K562 (cell line): ENCODE data around the gene CRYBG3. TPM values are rescaled to one million over a fixed set of nuclear protein-coding genes. Genes with fewer than 3 reads are reported as not detected.

ENCODE experiments used
- ATAC-seq: fragments of 200-7000 bp; cut with Tn5 transposase; 3 replicates; pipeline ENCODE4 v1.9.1; 2020; ENCODE audit warnings: moderate library complexity
- BruUV-seq: library from RNA; stranded (reverse); fragments of 400-500 nt; replicated peaks from 2 replicates; lab custom pipeline; 2021; lab: Mats Ljungman, UMichigan
- CTCF ChIA-PET: fragments of 300-600 bp; formaldehyde crosslinking; extraction: SDS; loops from one replicate; lab custom pipeline; 2021; ENCODE audit warnings: low intra/inter-chr PET ratio; lab: Yijun Ruan, JAX
- POLR2A ChIA-PET: fragments of 300-600, 350-650 bp; sonication (Branson Sonifier 250); formaldehyde crosslinking; extraction: SDS; loops from one replicate; lab custom pipeline; 2021; ENCODE audit warnings: antibody characterized with exemption, inconsistent platforms; lab: Yijun Ruan, JAX
- DNase-seq, 4 experiments: peaks; one replicate each; pipeline versions ENCODE4 v3.0.0 to v3.0.0-alpha.2; 2011 to 2018; ENCODE audit warnings: low spot score in 3 of 4, mixed read lengths in 3 of 4; ENCODE audit errors: extremely low read depth in 1 of 4
- FAIRE-seq: peaks from 2 replicates; lab custom pipeline; 2011; peaks lifted over from hg19 to GRCh38; lab: Jason Lieb, UNC
- H2AFZ ChIP-seq: 2 replicates; pipeline ENCODE4 v1.6.0; 2011; ENCODE audit warnings: low read depth, low read length, control low read depth, inconsistent platforms
- H3K27ac ChIP-seq: fragments of 200-600 bp; 3 replicates; pipeline ENCODE4 v1.8.0; 2011; ENCODE audit warnings: low read depth, mild to moderate bottlenecking, control low read depth, inconsistent platforms, low read length, moderate library complexity, mixed read lengths; ENCODE audit errors: extremely low read depth
- H3K27me3 ChIP-seq, 2 experiments: fragments of 300-600 bp in 1 of 2; 2 replicates in 1 of 2; 3 replicates in 1 of 2; pipeline versions ENCODE4 v1.6.0 to v1.8.0; 2011; ENCODE audit warnings: inconsistent platforms in 2 of 2, low read length in 2 of 2, mild to moderate bottlenecking in 1 of 2, mixed read lengths in 1 of 2, moderate library complexity in 1 of 2; ENCODE audit not compliant: control insufficient read depth in 2 of 2, insufficient read depth in 2 of 2
- H3K36me3 ChIP-seq: fragments of 300-600 bp; 3 replicates; pipeline ENCODE4 v1.8.0; 2011; ENCODE audit warnings: mild to moderate bottlenecking, low read length, inconsistent platforms; ENCODE audit not compliant: control insufficient read depth, insufficient read depth
- H3K4me1 ChIP-seq, 2 experiments: fragments of 200-600 bp in 1 of 2; replicated peaks in 1 of 2; 2 replicates in 1 of 2; 3 replicates in 1 of 2; pipeline versions ENCODE4 v1.5.1 to v1.8.0; 2011; ENCODE audit warnings: inconsistent platforms in 2 of 2, low read length in 2 of 2, mild to moderate bottlenecking in 1 of 2, mixed read lengths in 1 of 2, moderate library complexity in 1 of 2; ENCODE audit not compliant: control insufficient read depth in 2 of 2, insufficient read depth in 2 of 2
- H3K4me2 ChIP-seq: 2 replicates; pipeline ENCODE4 v1.6.1; 2011; ENCODE audit warnings: low read length, control low read depth, inconsistent platforms, mixed read lengths; ENCODE audit not compliant: insufficient read depth
- H3K4me3 ChIP-seq: fragments of 200-600 bp; sonication (generic), shearing (Covaris generic); 2 replicates; pipeline ENCODE4 v1.5.1; 2016; ENCODE audit warnings: control low read depth, inconsistent platforms
- H3K79me2 ChIP-seq: fragments of 200-600 bp; 3 replicates; pipeline ENCODE4 v1.8.0; 2011; ENCODE audit warnings: low read length, inconsistent platforms; ENCODE audit not compliant: control insufficient read depth, insufficient read depth
- H3K9ac ChIP-seq, 2 experiments: 2 replicates each; pipeline versions ENCODE4 v1.6.0 to v1.6.1; 2011; ENCODE audit warnings: low read depth in 2 of 2, low read length in 2 of 2, control low read depth in 1 of 2, inconsistent platforms in 1 of 2, mild to moderate bottlenecking in 1 of 2, mixed read lengths in 1 of 2; ENCODE audit not compliant: insufficient read depth in 1 of 2
- H3K9me1 ChIP-seq: one replicate; pipeline ENCODE4 v1.6.0; 2011; ENCODE audit warnings: inconsistent platforms, mild to moderate bottlenecking, low read length, moderate library complexity; ENCODE audit not compliant: control insufficient read depth, insufficient read depth
- H3K9me3 ChIP-seq: replicated peaks from 2 replicates; pipeline ENCODE4 v1.5.1; 2011; ENCODE audit warnings: low read depth, low read length, inconsistent platforms; ENCODE audit not compliant: control insufficient read depth, insufficient read depth
- H4K20me1 ChIP-seq: replicated peaks from 2 replicates; pipeline ENCODE4 v1.6.1; 2011; ENCODE audit warnings: low read length, inconsistent platforms, mixed read lengths; ENCODE audit not compliant: control insufficient read depth, insufficient read depth
- HDAC1 ChIP-seq, 2 experiments: fragments of 450-650 bp; IDR thresholded peaks; 2 replicates each; pipeline ENCODE4 v1.6.1; 2016 to 2017; ENCODE audit warnings: inconsistent platforms in 1 of 2, mild to moderate bottlenecking in 1 of 2, moderate library complexity in 1 of 2
- KAT8 ChIP-seq: fragments of 450-650 bp; IDR thresholded peaks from 2 replicates; pipeline ENCODE4 v1.6.1; 2016; ENCODE audit warnings: low read depth, mild to moderate bottlenecking
- MED1 ChIP-seq: sonication (generic); formaldehyde crosslinking; IDR thresholded peaks from 2 replicates; pipeline ENCODE4 v1.8.1; 2023; ENCODE audit warnings: missing genetic modification reagents, borderline replicate concordance
- MTA2 ChIP-seq: fragments of 450-650 bp; IDR thresholded peaks from 2 replicates; pipeline ENCODE4 v1.6.1; 2016; ENCODE audit warnings: low read depth
- POLR2H ChIP-seq: IDR thresholded peaks from 2 replicates; pipeline ENCODE4 v1.6.1; 2016; ENCODE audit warnings: missing genetic modification characterization, low read depth, mild to moderate bottlenecking, control low read depth, missing compliant biosample characterization, moderate library complexity
- RAD51 ChIP-seq: fragments of 450-650 bp; IDR thresholded peaks from 2 replicates; pipeline ENCODE4 v1.7.1; 2016; ENCODE audit warnings: low read depth, mild to moderate bottlenecking, borderline replicate concordance
- XRCC5 ChIP-seq: fragments of 200-400 bp; formaldehyde crosslinking; IDR thresholded peaks from 2 replicates; pipeline ENCODE4 v1.6.1; 2017; ENCODE audit warnings: low read depth, mild to moderate bottlenecking, low read length
- ZNF551 ChIP-seq: fragments of 250-450 bp; sonication (Bioruptor Pico); IDR thresholded peaks from 2 replicates; pipeline ENCODE4 v1.5.0; 2021; ENCODE audit warnings: mild to moderate bottlenecking, moderate library complexity
- ZNF79 ChIP-seq: fragments of 250-450 bp; sonication (Bioruptor Pico); IDR thresholded peaks from 2 replicates; pipeline ENCODE4 v1.4.0; 2020; ENCODE audit warnings: low read depth, mild to moderate bottlenecking, moderate library complexity
- WGBS: fragments of 100-300 bp; shearing (Covaris generic); methylation state at CpG from one replicate; pipeline ENCODE4 v1.1.6; 2016; ENCODE audit warnings: low coverage, mixed read lengths; ENCODE audit not compliant: insufficient coverage; ENCODE audit errors: missing lambda C conversion rate; 5-methylcytosine and 5-hydroxymethylcytosine counted together
- in situ Hi-C: fragments of 300-500 bp; cut with MboI; formaldehyde crosslinking; loops from 4 replicates; pipeline ENCODE4 v1.15.0; 2018; ENCODE audit warnings: inconsistent platforms, mixed read lengths
- intact Hi-C: fragments of 100-400 bp; cut with micrococcal nuclease; formaldehyde crosslinking; loops from 2 replicates; pipeline ENCODE4 v1.14.2; 2022
- polyA plus RNA-seq, 8 experiments: library from polyadenylated mRNA; depleted of rRNA in 4 of 8; stranded (reverse) in 5 of 8; unstranded in 3 of 8; fragments of >200 nt; fragmentation: Nextera tagmentation in 2 of 8; fragmentation: Illumina TruSeq in 1 of 8; extraction: Ambion mirVana in 2 of 8; extraction: Trizol in 1 of 8; gene quantifications; 2 replicates each; pipeline versions ENCODE4 v1.2.1 to v1.2.3, GENCODE V29; 2011 to 2014; ENCODE audit warnings: inconsistent platforms in 1 of 8, missing spikeins in 1 of 8
- total RNA-seq, 7 experiments: library from RNA; depleted of rRNA in 6 of 7; stranded (reverse); fragments of >200 nt in 6 of 7; fragmentation: Illumina TruSeq in 2 of 7; extraction: Trizol in 2 of 7; gene quantifications; 2 replicates each; pipeline versions ENCODE4 v1.2.1 to v1.2.3, GENCODE V29; 2011 to 2021; ENCODE audit warnings: low replicate concordance in 1 of 7

The CRYBG3 gene
- total and polyA plus RNA-seq, 9 of the 15 experiments (the other 6 are each of a cell fraction or from before 2014, with no cell fraction given): 0.08 to 0.72 (median 0.18) TPM

GRCh38 chr3:97990624-97991292 is 168.9 kb downstream of the CRYBG3 start:
- Histone ChIP-seq H3K4me1 (no peaks in the 10 kb centered on the region), H3K4me3 (no peak overlapping the region), H3K4me2 (no peak overlapping the region), H3K36me3 (no peaks in the 10 kb centered on the region), H3K27me3 (no peaks in the 10 kb centered on the region), H3K9me3 (no peaks in the 10 kb centered on the region), H3K9ac (no peak overlapping the region), H3K27ac (no peak overlapping the region), H3K79me2 (no peaks in the 10 kb centered on the region), H2AFZ (no peak overlapping the region), H3K9me1 (no peaks in the 10 kb centered on the region), H4K20me1 (no peaks in the 10 kb centered on the region)
- ATAC-seq (no peak), DNase-seq (no peak), FAIRE-seq (no peak)
- no TSS peak for BruUV-seq
- CTCF ChIA-PET: interaction anchor here (0.6 kb wide), 1 partner anchor 37 kb away, joined by 3 read pairs; no protein-coding TSS in a partner anchor
- TF ChIP-seq MED1 (CRISPR knock-in tag) (no peak), HDAC1 (IDR thresholded peaks at IDR 0.05) (no peak), ZNF79 (no peak), KAT8 (no peak), RAD51 (no peak)
- intact Hi-C loops (no loop called here), in situ Hi-C loops (no loop called here)
- POLR2A ChIA-PET: no interaction called here
- WGBS: 3% methylated on average over 2 of the region's 2 CpGs

DNA sequence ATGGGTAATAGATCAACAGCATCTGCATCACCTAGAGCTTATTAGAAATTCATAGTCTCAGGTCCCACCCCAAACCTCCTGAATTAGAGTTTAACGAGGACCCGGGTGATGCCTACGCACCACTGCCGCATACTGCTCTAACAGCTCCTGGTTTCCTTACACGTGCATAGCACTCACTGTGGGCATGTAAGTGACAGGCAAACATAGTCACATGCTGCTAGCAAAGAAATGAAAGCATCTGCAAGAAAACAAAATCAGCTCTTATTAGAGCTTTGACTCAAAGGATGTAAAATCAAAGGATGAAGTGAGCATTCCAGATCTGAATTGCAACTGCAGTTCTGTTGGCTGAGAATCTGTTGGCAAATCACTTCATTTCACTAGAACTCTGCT is 169.5 kb downstream of the CRYBG3 start:
- Histone ChIP-seq H3K4me2 (no peak overlapping the region), H3K4me1 (no peaks in the 10 kb centered on the region), H3K9me3 (no peaks in the 10 kb centered on the region), H3K4me3 (no peak overlapping the region), H3K79me2 (no peaks in the 10 kb centered on the region), H3K9me1 (no peaks in the 10 kb centered on the region), H2AFZ (no peak overlapping the region), H4K20me1 (no peaks in the 10 kb centered on the region), H3K36me3 (no peaks in the 10 kb centered on the region), H3K27me3 (no peaks in the 10 kb centered on the region), H3K9ac (no peak overlapping the region), H3K27ac (no peak overlapping the region)
- FAIRE-seq (no peak), DNase-seq (no peak), ATAC-seq (no peak)
- WGBS: 10% methylated on average over 5 of the region's 5 CpGs
- intact Hi-C loops: no loop called here
- POLR2A ChIA-PET: no interaction called here
- no TSS peak for BruUV-seq
- CTCF ChIA-PET: no interaction called here
- in situ Hi-C loops: no loop called here
- no peak for TF ChIP-seq POLR2H (tag)
- TF ChIP-seq MTA2: no peak
- TF ChIP-seq ZNF551 (CRISPR knock-in tag): no peak
- TF ChIP-seq XRCC5: no peak
